GM19438 (cell line): ENCODE data around the gene SEPTIN12.

ENCODE experiments used
- ATAC-seq: cut with Tn5 transposase; IDR thresholded peaks from one replicate; pipeline ENCODE4 v1.9.1; 2021; ENCODE audit warnings: low read depth; ENCODE audit not compliant: unreplicated experiment

The SEPTIN12 gene

DNA sequence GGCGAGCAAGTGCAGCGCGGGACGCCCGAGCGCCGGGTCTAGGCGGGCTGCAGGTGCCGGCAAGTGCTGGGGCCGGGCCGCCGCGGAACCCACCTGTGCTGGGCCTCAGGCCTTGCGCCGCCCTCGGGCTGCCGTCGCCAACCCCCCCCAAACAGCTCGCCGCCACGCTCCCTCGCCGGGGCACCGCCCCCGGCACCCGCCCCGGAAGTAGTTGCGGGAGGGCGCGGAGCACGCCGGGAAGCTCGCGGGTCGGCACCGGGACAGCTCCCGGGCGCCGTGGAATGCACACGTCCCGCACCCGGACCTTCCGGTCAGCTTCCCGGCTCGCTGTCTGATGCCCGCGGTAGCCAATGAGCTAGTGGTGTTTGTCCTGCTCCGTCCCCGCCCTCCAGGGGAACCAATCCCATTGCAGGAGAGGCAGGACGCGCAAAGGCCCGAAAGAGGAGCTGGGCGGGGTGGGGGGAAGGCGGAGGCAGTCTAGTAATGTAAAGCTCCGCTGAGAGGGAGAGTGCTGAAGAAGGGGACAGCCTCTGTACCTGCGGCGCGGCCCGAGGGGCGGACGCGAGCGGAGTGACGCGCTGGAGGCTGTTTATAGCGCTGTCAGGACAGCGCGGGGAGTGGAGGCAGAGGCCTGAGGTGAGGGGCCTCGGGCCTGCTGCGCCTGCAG, 53.9 kb downstream of the SEPTIN12 start, which contains the start of the genes ANKS3 and DNAAF8:
TSS of gene ANKS3 (minus strand) at position 209 of the 667 bp plus-strand sequence. CDS start 4,122 bp downstream, outside the sequence.
TSS of gene DNAAF8 (plus strand) at position 475 of the 667 bp plus-strand sequence. CDS start 1,978 bp downstream, outside the sequence.
- peak; percentile 76 for ATAC-seq

DNA sequence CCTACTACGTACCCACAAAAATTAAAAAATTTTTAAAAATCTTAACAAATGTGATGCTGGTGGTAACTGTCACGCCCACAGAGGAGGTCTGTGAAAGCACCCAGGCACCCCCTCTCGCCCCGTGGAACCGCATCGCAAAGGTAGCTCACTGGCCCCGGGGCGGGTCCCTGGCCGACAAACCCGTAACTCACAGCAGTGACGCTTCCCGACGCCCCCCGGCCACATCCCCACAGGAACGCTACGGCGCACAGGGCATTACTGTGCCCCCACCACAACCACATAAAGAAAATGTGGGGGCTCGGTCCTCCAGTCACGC, 54.4 kb downstream of the SEPTIN12 start:
- ATAC-seq = peak; percentile 6

GRCh38 chr16:4733211-4733742, 54.9 kb downstream of the SEPTIN12 start:
- no peak for ATAC-seq

- ATAC-seq = no peak
Measured at GRCh38 chr16:4729876-4730275, 58.3 kb downstream of the SEPTIN12 start.

DNA sequence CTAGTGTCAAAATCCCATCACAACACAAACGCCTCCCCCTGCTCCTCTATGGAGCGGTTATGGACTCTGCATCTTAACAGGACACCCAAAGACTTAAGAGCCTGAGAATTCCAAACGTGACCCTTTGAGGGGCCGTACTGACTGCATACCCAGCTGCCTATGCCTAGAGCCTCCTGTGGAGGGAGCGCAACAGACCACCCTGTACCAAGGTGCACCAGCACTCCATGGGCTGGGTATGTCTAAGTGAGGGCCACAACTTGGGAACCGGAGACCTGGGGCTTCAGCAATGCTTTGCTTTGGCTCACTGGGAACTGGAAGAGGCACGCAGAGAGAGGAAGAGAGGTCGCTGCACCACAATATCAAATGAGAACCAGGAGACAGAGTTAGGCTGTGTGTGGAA, 59.5 kb downstream of the SEPTIN12 start:
- no peak for ATAC-seq
